ENCODE measurements around the gene IL18RAP.
A peak's percentile ranks its signal among the peaks of the same experiment; 100 is the strongest.

The IL18RAP gene

GRCh38 chr2:102423368-102423767, 408 bp downstream of the IL18RAP start:
- no peak for DNase-seq (ENCODE audit: low read depth in 2 of 2)

GRCh38 chr2:102424754-102425153, 1.8 kb downstream of the IL18RAP start:
- DNase-seq (ENCODE audit: low read depth in 2 of 2): no peak

GRCh38 chr2:102425441-102426132, 2.6 kb downstream of the IL18RAP start:
- DNase-seq (ENCODE audit: low read depth in 2 of 2): no peak

GRCh38 chr2:102427249-102427648, 4.3 kb downstream of the IL18RAP start:
- no peak for DNase-seq (ENCODE audit: low read depth in 2 of 2)

- DNase-seq (ENCODE audit: low read depth in 2 of 2): no peak
Observed at GRCh38 chr2:102428573-102428972, 5.6 kb downstream of the IL18RAP start.

- DNase-seq (ENCODE audit: low read depth in 2 of 2): no peak
Observed at GRCh38 chr2:102432386-102432785, 9.4 kb downstream of the IL18RAP start.

GRCh38 chr2:102433973-102434654, 11.2 kb downstream of the IL18RAP start:
- DNase-seq (ENCODE audit: low read depth in 2 of 2): no peak

- no peak for DNase-seq (ENCODE audit: low read depth in 2 of 2)
Observed at GRCh38 chr2:102434655-102435381, 11.9 kb downstream of the IL18RAP start.

- no peak for DNase-seq (ENCODE audit: low read depth in 2 of 2)
Observed at GRCh38 chr2:102435741-102436140, 12.8 kb downstream of the IL18RAP start.

- no peak for DNase-seq (ENCODE audit: low read depth in 2 of 2)
Observed at GRCh38 chr2:102436323-102436722, 13.4 kb downstream of the IL18RAP start.

- no peak for DNase-seq (ENCODE audit: low read depth in 2 of 2)
Observed at GRCh38 chr2:102437122-102437521, 14.2 kb downstream of the IL18RAP start.

GRCh38 chr2:102438111-102438510, 15.2 kb downstream of the IL18RAP start:
- DNase-seq (ENCODE audit: low read depth in 2 of 2): no peak

GRCh38 chr2:102438578-102438977, 15.6 kb downstream of the IL18RAP start:
- no peak for DNase-seq (ENCODE audit: low read depth in 2 of 2)

GRCh38 chr2:102439065-102439695, 16.2 kb downstream of the IL18RAP start:
- DNase-seq (ENCODE audit: low read depth in 2 of 2): no peak

GRCh38 chr2:102442967-102443828, 20.2 kb downstream of the IL18RAP start:
- DNase-seq (ENCODE audit: low read depth in 2 of 2): peak; percentile 19 to 26

- no peak for DNase-seq (ENCODE audit: low read depth in 2 of 2)
Observed at GRCh38 chr2:102444233-102444632, 21.3 kb downstream of the IL18RAP start.

- DNase-seq (ENCODE audit: low read depth in 2 of 2): no peak
Observed at GRCh38 chr2:102446936-102447335, 24.0 kb downstream of the IL18RAP start.

- DNase-seq (ENCODE audit: low read depth in 2 of 2): peak; percentile 27 to 33
Observed at GRCh38 chr2:102449370-102449974, 26.5 kb downstream of the IL18RAP start.

- no peak for DNase-seq (ENCODE audit: low read depth in 2 of 2)
Observed at GRCh38 chr2:102451968-102452367, 29.0 kb downstream of the IL18RAP start.

GRCh38 chr2:102453501-102453900, 30.5 kb downstream of the IL18RAP start:
- DNase-seq (ENCODE audit: low read depth in 2 of 2): no peak

Measured in activated CD8-positive, alpha-beta memory T cell treated with anti-CD3 and anti-CD28 coated beads for 4 hours (primary cell).